Measurements from ENCODE around the gene STXBP2.

GRCh38 chr19:7679771-7680605 is 43.1 kb downstream of the STXBP2 start:
- TF ChIP-seq POLR2A (IDR thresholded peaks at IDR 0.05; ENCODE audit: low read depth, low read length) (no peak), POLR2AphosphoS5 (IDR thresholded peaks at IDR 0.05; ENCODE audit: low read depth, low read length) (no peak)
